Right lobe of liver (tissue), 4 donors: Measurements from ENCODE around the gene MEI1.

Experiments used
- CTCF ChIP-seq, 4 donors: fragments of 200-600 bp in 3 of 4; fragments of 450-650 bp in 1 of 4; IDR thresholded peaks; one replicate each; pipeline versions ENCODE4 v1.5.1 to v1.8.0; 2016 to 2022; ENCODE audit warnings: antibody characterized with exemption in 4 of 4, mild to moderate bottlenecking in 2 of 4
- POLR2A ChIP-seq: fragments of 450-650 bp; IDR thresholded peaks from one replicate; pipeline ENCODE4 v1.6.1; 2017; ENCODE audit warnings: antibody characterized with exemption, mild to moderate bottlenecking
- donor health status: DM: no; HTN: no; CAD: no.
- donor health status: DM: no; HTN: no; CAD: no.
- donor health status: DM: no; HTN: yes; CAD: no.

DNA sequence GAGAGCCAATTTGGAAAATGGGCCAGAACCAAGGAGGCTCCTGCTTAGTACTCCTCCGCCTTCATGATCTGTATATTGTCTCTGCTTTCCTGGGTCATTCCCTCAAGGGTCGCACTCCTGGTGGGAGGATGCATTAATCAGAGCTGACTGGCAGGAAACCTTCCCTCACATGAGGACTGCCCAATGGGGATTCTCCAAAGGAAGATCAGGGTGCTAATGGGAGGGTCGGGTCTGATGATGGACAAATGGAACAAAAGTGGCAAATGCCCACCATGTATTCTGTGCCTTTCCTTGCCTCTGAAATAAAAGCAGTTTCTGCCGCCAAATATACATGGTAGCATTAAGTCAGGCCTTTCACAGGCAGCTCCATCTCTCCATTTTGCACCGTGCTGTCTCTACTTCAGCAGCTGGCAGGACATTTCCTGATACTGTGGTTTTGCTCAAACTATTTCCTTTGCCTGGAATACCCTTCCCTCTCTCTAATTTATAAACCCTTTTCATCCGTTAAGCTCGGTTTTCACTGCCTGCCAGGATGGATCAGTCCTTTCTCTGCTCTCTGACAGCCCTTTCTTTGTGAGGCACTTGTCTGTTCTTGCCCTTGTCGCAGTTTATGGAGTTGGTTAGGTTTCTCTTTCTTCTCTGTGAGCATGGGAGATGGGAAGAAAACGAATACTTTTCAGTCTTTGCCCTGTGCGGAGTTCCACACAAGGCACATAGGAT, 147.1 kb downstream of the MEI1 start:
- no peak for TF ChIP-seq CTCF (IDR thresholded peaks at IDR 0.05)
- no peak for TF ChIP-seq POLR2A
